ENCODE results near the gene DEFB113. TPM values are rescaled to one million over a fixed set of nuclear protein-coding genes. Genes with fewer than 3 reads are reported as not detected.

The DEFB113 gene
- total RNA-seq, 1 experiment from 2014 or later, result not detected

DNA sequence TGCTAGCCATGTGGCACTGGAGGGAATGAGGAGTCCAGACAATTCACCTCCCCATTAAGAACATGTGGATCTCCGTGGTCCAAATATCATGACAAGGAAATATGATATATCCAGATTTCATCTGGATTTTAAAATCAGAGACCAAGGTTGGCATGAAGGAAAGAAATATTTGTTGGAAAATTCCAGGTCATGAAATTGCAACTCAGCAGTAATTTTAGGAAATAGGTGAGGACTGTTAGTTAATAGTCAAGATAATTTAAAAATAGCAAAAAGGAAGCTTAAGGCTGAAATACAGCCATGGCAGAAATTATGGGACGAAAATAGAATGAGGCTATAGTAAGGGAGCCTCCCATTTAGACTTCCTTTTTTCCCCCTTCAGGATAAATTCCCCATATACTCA is 32.4 kb downstream of the DEFB113 start:
- DNase-seq (ENCODE audit: low read depth), result no peak

DNA sequence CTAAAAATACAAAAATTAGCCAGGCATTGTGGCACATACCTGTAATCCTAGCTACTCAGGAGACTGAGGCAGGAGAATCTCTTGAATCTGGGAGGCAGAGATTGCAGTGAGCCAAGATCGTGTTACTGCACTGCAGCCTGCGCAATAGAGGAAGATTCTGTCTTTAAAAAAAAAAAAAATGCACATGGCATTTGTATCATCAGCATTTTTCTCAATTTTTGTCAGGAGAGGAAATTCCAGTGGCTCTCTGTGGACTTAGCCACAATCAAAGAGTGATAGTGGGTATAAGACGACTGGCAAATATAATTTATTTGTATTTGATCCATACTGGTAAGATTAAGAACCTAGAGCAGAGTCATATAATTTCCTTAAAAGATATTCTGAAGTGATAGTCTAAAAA is 34.0 kb downstream of the DEFB113 start:
- no peak for DNase-seq (ENCODE audit: low read depth)

DNA sequence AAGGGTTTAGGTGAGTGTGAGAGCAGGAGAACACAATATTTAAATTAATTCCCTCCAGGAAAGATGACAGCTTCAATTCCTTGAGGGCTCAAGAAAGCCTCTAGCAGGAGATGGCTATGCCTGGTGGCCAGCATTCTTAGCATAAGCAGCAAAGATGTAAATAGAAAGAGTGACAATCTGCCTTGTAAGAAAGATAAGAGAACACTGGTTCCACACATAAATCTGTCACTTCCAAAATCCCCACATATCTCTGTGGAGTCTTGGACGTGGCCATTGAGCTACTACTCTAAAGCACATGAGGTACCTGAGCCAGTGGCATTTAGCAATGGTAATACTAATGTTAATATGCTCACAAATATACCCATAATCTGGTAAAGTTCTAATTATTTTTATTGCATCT is 34.7 kb downstream of the DEFB113 start:
- no peak for DNase-seq (ENCODE audit: low read depth)

DNA sequence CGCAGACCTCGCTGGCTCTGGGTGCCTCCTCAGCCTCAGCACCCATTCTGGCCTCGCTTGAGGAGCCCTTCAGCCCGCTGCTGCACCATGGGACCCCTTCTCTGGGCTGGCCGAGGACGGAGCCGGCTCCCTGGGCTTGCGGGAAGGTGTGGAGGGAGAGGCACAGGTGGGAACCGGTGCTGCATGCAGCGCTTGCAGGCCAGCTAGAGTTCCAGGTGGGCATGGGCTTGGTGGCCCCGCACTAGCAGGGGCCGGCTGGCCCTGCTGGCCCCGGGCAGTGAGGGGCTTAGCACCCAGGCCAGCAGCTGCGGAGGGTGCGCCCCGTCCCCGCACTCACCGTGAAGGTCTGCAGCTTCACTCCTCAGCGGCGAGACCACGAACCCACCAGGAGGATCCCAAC is 35.9 kb downstream of the DEFB113 start:
- no peak for DNase-seq (ENCODE audit: low read depth)

DNA sequence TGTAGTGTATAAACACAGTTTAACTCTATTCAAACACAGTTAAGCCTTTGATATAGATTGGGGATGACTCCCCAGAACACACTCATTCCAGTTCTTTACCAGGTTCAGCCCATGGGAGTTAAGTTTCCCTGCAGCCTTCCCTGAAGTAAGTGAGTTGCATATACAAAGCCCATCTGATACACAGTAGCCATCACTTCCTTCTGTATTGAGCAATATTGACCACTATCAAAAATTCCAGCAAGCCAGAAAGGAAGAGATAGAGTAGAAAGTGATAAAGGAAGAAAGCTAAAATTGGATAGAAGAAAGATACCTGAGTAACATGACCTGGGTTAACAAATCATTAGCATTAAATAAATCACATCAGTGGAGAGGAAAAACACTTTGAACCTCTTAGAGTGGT is 40.1 kb downstream of the DEFB113 start:
- no peak for DNase-seq (ENCODE audit: low read depth)

DNA sequence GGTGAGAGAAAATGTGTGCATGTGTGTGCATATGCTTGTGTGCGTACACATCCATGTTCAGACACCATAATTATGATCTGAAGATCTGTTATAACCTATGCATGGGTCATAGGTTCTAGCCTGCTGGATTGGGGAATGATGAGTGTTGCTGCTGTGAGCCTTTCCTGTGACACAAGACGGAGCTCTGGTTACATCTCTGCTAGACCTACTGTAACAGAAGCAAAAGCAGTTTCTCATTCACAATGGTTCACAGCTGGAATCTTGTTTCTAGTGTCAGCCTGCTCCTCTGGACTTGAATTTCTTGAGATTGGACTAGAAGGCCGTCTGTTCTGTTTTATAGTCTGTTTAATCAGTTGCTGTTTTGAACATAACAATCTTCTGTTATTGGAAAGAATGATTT is 45.6 kb downstream of the DEFB113 start:
- DNase-seq (ENCODE audit: low read depth), result no peak

DNA sequence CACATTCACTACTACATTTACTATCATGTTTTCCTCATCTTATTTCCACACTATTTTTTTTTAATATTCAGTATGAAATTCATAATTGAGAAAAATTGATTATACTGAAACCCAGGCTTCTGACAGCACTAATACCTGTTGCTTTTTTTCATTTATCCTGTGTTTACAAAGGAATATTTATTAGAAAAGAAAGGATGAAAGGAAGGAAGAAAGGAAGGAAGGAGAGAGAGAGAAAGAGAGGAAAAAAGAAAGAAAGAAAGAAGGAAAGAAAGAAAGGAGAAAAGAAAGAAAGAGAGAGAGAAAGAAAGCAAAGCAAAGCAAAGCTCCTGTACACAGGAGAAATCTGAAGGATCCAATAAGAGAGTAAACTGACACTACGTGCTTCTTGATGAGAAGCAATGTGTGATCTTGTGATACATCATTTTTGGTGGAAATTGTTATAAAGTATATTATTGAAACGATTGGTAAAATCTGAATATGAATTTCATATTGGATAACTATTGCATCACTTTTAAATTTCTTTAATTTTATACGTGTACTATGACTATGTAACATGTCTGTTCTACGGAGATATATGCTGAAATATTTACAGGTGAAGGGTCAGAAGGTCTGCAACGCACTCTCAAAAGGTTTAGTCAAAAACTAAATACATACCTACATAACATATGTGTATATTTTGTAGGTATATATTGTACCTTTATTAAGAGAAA is 49.3 kb downstream of the DEFB113 start:
- DNase-seq (ENCODE audit: low read depth), result no peak

DNA sequence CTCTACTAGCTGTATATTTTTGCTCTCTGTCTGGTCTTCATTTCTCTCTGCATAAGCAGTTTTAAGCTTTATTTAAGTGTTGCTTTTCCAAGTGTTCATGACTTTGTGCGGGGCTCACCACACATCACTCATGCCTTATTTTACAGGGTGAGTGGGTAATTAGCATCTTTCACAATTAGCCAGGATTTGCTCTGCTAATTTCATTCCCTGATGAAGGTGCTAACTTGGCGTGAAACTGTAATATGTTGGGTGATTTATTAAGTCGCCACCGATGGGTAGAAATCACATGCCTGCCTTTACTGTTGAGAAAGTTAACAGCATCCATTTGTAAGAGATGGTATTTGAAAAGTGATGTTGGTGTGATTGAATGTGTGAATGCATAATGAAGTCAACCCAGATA is 50.2 kb downstream of the DEFB113 start:
- no peak for DNase-seq (ENCODE audit: low read depth)

DNA sequence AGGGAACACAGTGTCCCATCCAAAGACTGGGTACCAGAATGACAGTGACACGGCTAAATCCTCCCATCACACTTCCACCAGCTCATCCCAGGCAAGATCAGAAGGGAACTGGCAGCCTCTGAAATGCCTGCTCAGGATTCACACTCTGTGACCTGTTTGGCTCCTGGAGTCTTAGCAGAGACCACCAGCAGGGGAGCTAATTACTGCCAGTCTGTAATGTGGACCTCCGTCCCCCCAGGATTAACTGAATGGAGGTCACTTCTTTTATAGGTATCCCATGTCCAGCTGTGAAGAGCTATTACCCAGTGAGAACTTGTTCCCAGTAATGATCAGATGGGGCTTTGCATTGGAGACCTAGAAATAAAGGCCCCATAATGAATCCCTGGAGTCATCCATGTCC is 50.6 kb downstream of the DEFB113 start:
- DNase-seq (ENCODE audit: low read depth), result no peak

Other genes starting within 250 kb of the DEFB113 start
- gene CRISP3, start 225.2 kb downstream of the DEFB113 start, total RNA-seq (2014; rRNA removed; shearing (Covaris generic)), result not detected in 2 replicates
- gene PGK2, start 182.3 kb downstream of the DEFB113 start, total RNA-seq (2014; rRNA removed; shearing (Covaris generic)), result not detected in 2 replicates
- gene CRISP1, start 103.1 kb downstream of the DEFB113 start, total RNA-seq (2014; rRNA removed; shearing (Covaris generic)), result not detected in 2 replicates
- not detected in 2 replicates for gene DEFB114, start 5.5 kb downstream of the DEFB113 start, total RNA-seq (2014; rRNA removed; shearing (Covaris generic))
- gene DEFB110, start 52.4 kb upstream of the DEFB113 start, total RNA-seq (2014; rRNA removed; shearing (Covaris generic)), result not detected in 2 replicates
- gene DEFB112, start 80.3 kb upstream of the DEFB113 start, total RNA-seq (2014; rRNA removed; shearing (Covaris generic)), result not detected in 2 replicates